ENCODE measurements around the gene GRM1. TPM values are rescaled to one million over a fixed set of nuclear protein-coding genes. Genes with fewer than 3 reads are reported as not detected.

GRM1 gene
- total RNA-seq, 2 donors from 2014 or later: 0.68 TPM; not detected in 1

DNA sequence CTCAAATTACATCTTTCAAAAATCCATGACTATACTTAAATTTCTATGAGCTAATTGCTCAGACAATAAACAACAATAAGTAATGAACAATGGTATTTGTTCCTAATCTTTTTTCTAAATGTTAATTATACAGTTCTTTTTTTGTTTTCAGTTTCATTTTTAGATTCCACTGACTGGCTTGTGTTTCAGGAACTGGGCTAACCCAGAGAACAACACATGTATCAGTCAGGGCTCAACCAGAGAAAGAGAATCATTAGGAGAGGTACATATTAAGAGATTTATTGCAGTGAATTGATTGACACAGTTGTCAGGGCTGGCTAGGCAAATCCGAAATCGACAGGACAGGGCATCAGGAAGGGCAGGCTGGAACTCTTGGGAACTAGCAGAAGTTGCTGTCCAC is 182.8 kb downstream of the GRM1 start:
- Histone ChIP-seq H3K4me3 (no peak overlapping the region), H3K4me1 (replicated peaks) (no peaks in the 10 kb centered on the region), H3K27me3 (replicated peaks; ENCODE audit: insufficient read depth) (no peaks in the 10 kb centered on the region), H3K9me3 (no peaks in the 10 kb centered on the region), H3K27ac (no peak overlapping the region), H3K36me3 (no peaks in the 10 kb centered on the region)
- WGBS: 84% methylated on average over 2 of the region's 2 CpGs
- DNase-seq (ENCODE audit: low spot score): no peak
- TF ChIP-seq, protein P1, sequence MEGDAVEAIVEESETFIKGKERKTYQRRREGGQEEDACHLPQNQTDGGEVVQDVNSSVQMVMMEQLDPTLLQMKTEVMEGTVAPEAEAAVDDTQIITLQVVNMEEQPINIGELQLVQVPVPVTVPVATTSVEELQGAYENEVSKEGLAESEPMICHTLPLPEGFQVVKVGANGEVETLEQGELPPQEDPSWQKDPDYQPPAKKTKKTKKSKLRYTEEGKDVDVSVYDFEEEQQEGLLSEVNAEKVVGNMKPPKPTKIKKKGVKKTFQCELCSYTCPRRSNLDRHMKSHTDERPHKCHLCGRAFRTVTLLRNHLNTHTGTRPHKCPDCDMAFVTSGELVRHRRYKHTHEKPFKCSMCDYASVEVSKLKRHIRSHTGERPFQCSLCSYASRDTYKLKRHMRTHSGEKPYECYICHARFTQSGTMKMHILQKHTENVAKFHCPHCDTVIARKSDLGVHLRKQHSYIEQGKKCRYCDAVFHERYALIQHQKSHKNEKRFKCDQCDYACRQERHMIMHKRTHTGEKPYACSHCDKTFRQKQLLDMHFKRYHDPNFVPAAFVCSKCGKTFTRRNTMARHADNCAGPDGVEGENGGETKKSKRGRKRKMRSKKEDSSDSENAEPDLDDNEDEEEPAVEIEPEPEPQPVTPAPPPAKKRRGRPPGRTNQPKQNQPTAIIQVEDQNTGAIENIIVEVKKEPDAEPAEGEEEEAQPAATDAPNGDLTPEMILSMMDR (IDR thresholded peaks at IDR 0.05): no peak
- TF ChIP-seq POLR2A (IDR thresholded peaks at IDR 0.05) (no peak), POLR2AphosphoS5 (IDR thresholded peaks at IDR 0.05) (no peak)
- intact Hi-C loops (cut with DNase I): no loop called here

DNA sequence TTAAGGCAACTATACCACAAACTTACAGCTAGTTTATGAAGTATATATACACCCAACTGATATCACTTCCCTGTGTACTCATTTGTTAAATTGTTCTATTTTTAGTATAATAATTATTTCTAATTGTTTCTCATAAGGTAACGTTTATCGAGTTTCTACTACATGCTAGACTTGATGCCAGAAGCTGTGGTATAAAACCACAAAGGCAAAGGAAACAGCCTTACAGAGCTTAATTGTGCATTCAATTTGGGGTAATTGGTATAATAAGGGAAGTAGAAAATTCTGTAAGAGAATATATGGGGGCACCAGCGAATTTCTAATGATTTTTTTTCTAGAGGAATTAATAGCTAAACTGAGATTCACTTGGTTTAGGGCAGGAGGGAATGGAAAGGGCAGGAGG is 183.9 kb downstream of the GRM1 start:
- intact Hi-C loops (cut with DNase I): no loop called here
- Histone ChIP-seq H3K4me1 (replicated peaks) (no peaks in the 10 kb centered on the region), H3K27me3 (replicated peaks; ENCODE audit: insufficient read depth) (no peaks in the 10 kb centered on the region), H3K4me3 (no peak overlapping the region), H3K9me3 (no peaks in the 10 kb centered on the region), H3K36me3 (no peaks in the 10 kb centered on the region), H3K27ac (no peak overlapping the region)
- no peak for DNase-seq (ENCODE audit: low spot score)
- TF ChIP-seq POLR2A (IDR thresholded peaks at IDR 0.05): no peak
- TF ChIP-seq, protein P1 (IDR thresholded peaks at IDR 0.05): no peak
- TF ChIP-seq POLR2AphosphoS5 (IDR thresholded peaks at IDR 0.05): no peak
- 71% methylated on average over 3 of the region's 3 CpGs for WGBS

DNA sequence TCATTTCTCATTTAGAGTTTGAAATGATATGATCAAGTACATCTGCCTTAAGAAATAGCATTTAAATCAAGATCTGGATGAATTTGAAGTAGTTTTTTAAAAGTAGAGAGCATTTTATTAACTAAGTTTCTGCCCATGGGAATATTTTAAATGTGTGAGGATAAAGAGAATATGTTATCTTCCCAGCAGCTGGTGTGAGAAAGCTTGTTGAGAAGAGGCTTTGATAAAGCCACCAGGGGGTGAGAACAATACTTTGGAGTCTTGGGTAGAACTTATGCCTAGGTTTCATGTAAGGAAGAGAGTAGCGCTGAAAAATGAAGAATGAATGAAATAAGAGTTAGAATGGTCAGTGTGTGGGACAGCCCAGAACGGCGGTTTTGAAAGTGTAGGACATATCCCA is 190.2 kb downstream of the GRM1 start:
- DNase-seq (ENCODE audit: low spot score): no peak
- Histone ChIP-seq H3K27me3 (replicated peaks; ENCODE audit: insufficient read depth) (no peaks in the 10 kb centered on the region), H3K9me3 (no peaks in the 10 kb centered on the region), H3K4me3 (no peak overlapping the region), H3K4me1 (replicated peaks) (no peaks in the 10 kb centered on the region), H3K27ac (no peak overlapping the region), H3K36me3 (no peaks in the 10 kb centered on the region)
- TF ChIP-seq POLR2AphosphoS5 (IDR thresholded peaks at IDR 0.05) (no peak), POLR2A (IDR thresholded peaks at IDR 0.05) (no peak)
- TF ChIP-seq, protein P1 (IDR thresholded peaks at IDR 0.05): no peak
- 81% methylated on average over 3 of the region's 3 CpGs for WGBS
- intact Hi-C loops (cut with DNase I): no loop called here

DNA sequence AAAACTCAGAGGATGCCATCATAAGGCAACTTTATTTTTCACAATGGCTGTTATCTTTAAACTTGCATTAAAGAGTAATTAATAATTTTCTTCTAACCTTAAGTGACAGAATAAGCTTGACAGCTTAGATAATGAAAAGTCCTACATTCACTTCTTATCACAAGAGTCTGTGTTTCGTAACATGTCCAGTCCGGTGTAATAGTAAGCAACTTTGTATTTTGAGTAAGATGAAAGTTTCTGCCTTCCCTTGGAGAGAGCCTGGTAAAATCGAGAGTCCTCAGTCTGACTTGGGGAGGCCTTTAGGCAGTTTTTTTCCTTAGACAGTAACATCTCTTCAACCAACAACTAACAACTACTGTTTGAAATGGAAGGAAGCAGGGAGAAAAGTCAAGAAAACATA is 195.6 kb downstream of the GRM1 start:
- no peak for DNase-seq (ENCODE audit: low spot score)
- Histone ChIP-seq H3K27me3 (replicated peaks; ENCODE audit: insufficient read depth) (no peaks in the 10 kb centered on the region), H3K9me3 (no peaks in the 10 kb centered on the region), H3K4me3 (no peak overlapping the region), H3K36me3 (no peaks in the 10 kb centered on the region), H3K27ac (no peak overlapping the region), H3K4me1 (replicated peaks) (no peaks in the 10 kb centered on the region)
- intact Hi-C loops (cut with DNase I): no loop called here
- TF ChIP-seq POLR2A (IDR thresholded peaks at IDR 0.05) (no peak), POLR2AphosphoS5 (IDR thresholded peaks at IDR 0.05) (no peak)
- TF ChIP-seq, protein P1 (IDR thresholded peaks at IDR 0.05): no peak
- WGBS: 74% methylated on average over 3 of the region's 3 CpGs

DNA sequence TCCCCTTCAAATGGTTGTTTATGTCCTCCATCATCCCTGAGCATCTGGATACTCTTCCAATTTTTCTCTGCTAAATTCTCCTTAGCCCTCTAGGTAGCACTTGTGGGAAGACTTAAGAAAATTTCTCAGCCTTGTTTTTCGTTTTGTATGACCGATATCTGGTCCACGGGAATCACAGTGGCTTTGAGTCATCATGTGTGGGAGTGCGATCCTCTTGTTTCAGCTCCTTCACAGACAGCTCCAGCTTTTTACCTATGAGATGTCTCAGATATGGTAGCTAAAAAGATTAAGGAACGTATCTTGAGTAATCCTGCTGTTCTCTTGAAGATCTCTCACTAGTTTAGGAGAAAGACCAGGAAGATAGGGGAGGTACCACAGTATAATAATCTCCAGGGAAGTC is 196.1 kb downstream of the GRM1 start:
- Histone ChIP-seq H3K9me3 (no peaks in the 10 kb centered on the region), H3K4me1 (replicated peaks) (no peaks in the 10 kb centered on the region), H3K27ac (no peak overlapping the region), H3K27me3 (replicated peaks; ENCODE audit: insufficient read depth) (no peaks in the 10 kb centered on the region), H3K36me3 (no peaks in the 10 kb centered on the region), H3K4me3 (no peak overlapping the region)
- intact Hi-C loops (cut with DNase I): no loop called here
- WGBS: 84% methylated on average over 5 of the region's 5 CpGs
- DNase-seq (ENCODE audit: low spot score): no peak
- no peak for TF ChIP-seq POLR2AphosphoS5 (IDR thresholded peaks at IDR 0.05)
- TF ChIP-seq POLR2A (IDR thresholded peaks at IDR 0.05): no peak
- TF ChIP-seq, protein P1 (IDR thresholded peaks at IDR 0.05): no peak

Data from prostate gland (tissue), 2 donors.